RWPE2 (cell line): ENCODE measurements around the gene P2RX3.

Experiments used
- ATAC-seq: fragments of 200-7000 bp; cut with Tn5 transposase; 3 replicates; pipeline ENCODE4 v1.9.1; 2021; ENCODE audit warnings: low read depth
- DNase-seq: peaks from one replicate; pipeline ENCODE4 v3.0.0-alpha.2; 2020; ENCODE audit warnings: low spot score
- H3K27ac ChIP-seq: fragments of 450-650 bp; 2 replicates; pipeline ENCODE4 v1.5.1; 2017; ENCODE audit warnings: mild to moderate bottlenecking; ENCODE audit not compliant: poor library complexity, severe bottlenecking
- H3K27me3 ChIP-seq: fragments of 250-450 bp; sonication (Bioruptor Pico); 2 replicates; pipeline ENCODE4 v1.5.1; 2021; ENCODE audit warnings: mild to moderate bottlenecking, moderate library complexity; ENCODE audit not compliant: insufficient read depth, poor library complexity, severe bottlenecking
- H3K36me3 ChIP-seq: fragments of 250-450 bp; sonication (Bioruptor Pico); 2 replicates; pipeline ENCODE4 v1.5.1; 2020; ENCODE audit warnings: low read depth, mild to moderate bottlenecking, moderate library complexity
- H3K4me1 ChIP-seq: fragments of 250-450 bp; sonication (Bioruptor Pico); 2 replicates; pipeline ENCODE4 v1.5.1; 2021; ENCODE audit warnings: mild to moderate bottlenecking, moderate library complexity; ENCODE audit not compliant: insufficient read depth, poor library complexity, severe bottlenecking
- H3K4me3 ChIP-seq: fragments of 250-450 bp; sonication (Bioruptor Pico); 2 replicates; pipeline ENCODE4 v1.5.1; 2021; ENCODE audit warnings: mild to moderate bottlenecking, moderate library complexity; ENCODE audit not compliant: severe bottlenecking
- H3K9me3 ChIP-seq: fragments of 250-450 bp; sonication (Bioruptor Pico); 2 replicates; pipeline ENCODE4 v1.5.1; 2021; ENCODE audit warnings: mild to moderate bottlenecking, moderate library complexity; ENCODE audit not compliant: severe bottlenecking
- CTCF ChIP-seq: fragments of 450-650 bp; IDR thresholded peaks from one replicate; pipeline ENCODE4 v1.5.1; 2017; ENCODE audit warnings: mild to moderate bottlenecking, moderate library complexity; ENCODE audit not compliant: poor library complexity, severe bottlenecking

Gene P2RX3

DNA sequence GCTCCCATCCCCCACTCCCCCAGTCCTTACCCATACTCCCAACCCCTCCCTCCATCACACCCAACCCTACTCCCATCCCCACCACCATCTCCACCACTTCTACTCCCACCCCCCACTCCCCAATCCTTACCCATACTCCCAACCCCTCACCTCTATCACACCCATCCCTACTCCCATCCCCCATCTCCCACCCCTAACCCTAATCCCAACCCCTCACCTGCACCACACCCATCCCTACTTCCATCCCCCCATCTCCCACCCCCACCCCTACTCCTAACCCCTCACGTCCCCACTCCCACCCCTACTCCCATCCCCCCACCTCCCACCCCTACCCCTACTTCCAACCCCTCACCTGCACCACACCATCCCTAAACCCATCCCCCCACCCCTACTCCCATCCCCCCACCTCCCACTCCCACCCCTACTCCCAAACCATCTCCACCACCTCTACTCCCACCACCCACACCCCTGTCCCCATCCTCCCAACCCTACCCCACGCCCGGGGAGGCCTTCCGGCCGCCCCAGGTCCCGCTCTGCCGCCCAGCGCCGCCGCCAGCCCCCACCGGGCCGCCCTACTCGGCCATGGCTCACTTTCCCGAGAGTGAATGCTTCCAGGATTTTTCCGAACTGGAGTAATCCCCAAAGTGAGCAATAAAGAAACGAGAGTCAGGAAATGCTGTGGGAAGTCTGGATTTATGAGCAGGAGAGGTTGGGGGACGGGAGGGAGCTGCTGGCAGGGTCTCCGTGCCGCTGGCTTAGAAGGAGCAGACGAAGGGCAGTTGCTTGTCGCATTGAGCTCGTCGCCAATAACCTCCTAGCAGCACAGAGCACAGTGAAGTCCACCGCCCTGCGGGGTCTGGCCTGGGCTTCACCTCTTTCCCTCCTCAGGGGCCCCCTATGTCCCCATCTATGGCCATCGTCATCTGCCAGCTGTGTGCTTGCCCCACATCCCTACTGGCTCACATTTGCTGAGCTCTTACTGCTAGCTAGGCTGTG lies 38.2 kb downstream of the P2RX3 start:
- ATAC-seq: no peak
- H3K4me3 ChIP-seq: no peak overlapping the region
- TF ChIP-seq CTCF: no peak
- no peaks in the 10 kb centered on the region for H3K4me1 ChIP-seq
- no peaks in the 10 kb centered on the region for H3K36me3 ChIP-seq
- H3K27ac ChIP-seq: no peak overlapping the region
- no peaks in the 10 kb centered on the region for H3K27me3 ChIP-seq
- H3K9me3 ChIP-seq: no peaks in the 10 kb centered on the region
- no peak for DNase-seq

DNA sequence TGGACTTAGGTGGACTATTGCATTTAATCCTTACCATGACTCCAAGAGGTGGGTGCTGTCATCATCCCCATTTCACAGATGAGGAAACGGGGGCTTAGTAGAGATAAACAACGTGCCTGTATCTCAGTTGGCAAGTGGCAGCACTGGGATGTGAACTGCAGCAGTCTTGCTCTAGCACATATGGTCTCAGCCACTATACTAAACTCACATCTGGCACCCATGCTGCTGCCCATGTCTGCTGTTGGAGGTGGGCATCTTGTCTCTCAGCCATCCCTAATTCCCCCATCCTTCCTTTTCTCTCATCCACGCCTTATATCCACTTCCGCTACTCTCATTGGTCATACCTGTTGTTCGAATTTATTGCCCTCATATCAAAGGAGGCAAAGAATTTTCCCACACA lies 39.0 kb downstream of the P2RX3 start:
- no peaks in the 10 kb centered on the region for H3K9me3 ChIP-seq
- H3K27ac ChIP-seq: no peak overlapping the region
- H3K4me3 ChIP-seq: no peak overlapping the region
- no peaks in the 10 kb centered on the region for H3K36me3 ChIP-seq
- TF ChIP-seq CTCF: no peak
- H3K27me3 ChIP-seq: no peaks in the 10 kb centered on the region
- DNase-seq (no peak), ATAC-seq (no peak)
- no peaks in the 10 kb centered on the region for H3K4me1 ChIP-seq

- Histone ChIP-seq H3K36me3 (no peaks in the 10 kb centered on the region), H3K4me1 (no peaks in the 10 kb centered on the region), H3K9me3 (no peaks in the 10 kb centered on the region), H3K4me3 (no peak overlapping the region), H3K27ac (no peak overlapping the region), H3K27me3 (no peaks in the 10 kb centered on the region)
- no peak for DNase-seq
- no peak for TF ChIP-seq CTCF
- ATAC-seq: no peak
Observed at GRCh38 chr11:57378186-57378585, 40.0 kb downstream of the P2RX3 start.

GRCh38 chr11:57379732-57380131 lies 41.6 kb downstream of the P2RX3 start:
- Histone ChIP-seq H3K4me1 (no peaks in the 10 kb centered on the region), H3K27ac (no peak overlapping the region), H3K9me3 (no peaks in the 10 kb centered on the region), H3K4me3 (no peak overlapping the region), H3K36me3 (no peaks in the 10 kb centered on the region), H3K27me3 (no peaks in the 10 kb centered on the region)
- ATAC-seq (no peak), DNase-seq (no peak)
- no peak for TF ChIP-seq CTCF

DNA sequence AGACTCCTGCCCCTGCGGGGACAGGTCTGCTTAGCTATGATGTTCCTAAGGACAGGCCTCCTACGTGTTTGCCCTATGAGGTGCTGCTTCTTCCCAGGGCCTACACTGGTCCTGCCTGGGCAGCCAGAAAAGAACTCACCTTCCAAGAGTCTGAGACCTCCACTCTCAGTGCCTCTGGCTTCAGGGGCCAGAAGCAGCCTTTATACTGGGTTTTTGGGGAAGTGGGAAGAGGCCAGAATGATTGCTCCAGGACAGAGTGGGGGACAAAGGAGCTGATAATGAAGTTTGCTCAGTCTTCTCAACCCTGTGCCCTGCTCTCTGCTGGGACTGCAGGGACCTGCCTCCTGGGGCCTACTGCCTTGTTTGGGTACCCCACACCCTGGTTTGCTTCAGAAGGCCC lies 42.8 kb downstream of the P2RX3 start, which contains the start of gene PRG3:
PRG3 (minus strand) TSS at position 176 of the 400 bp plus-strand sequence. CDS start 442 bp downstream, outside the sequence.
- Histone ChIP-seq H3K27ac (no peak within 1 kb of the TSS), H3K27me3 (no peaks in the 10 kb centered on the region), H3K9me3 (no peaks in the 10 kb centered on the region), H3K4me3 (no peak within 1 kb of the TSS), H3K4me1 (no peaks in the 10 kb centered on the region), H3K36me3 (no peaks in the 10 kb centered on the region)
- DNase-seq (no peak), ATAC-seq (no peak; the same call in 2 of the 3 replicates)
- TF ChIP-seq CTCF: no peak
